Thyroid gland (tissue), 4 donors: ENCODE measurements around the gene UBA3. TPM values are rescaled to one million over a fixed set of nuclear protein-coding genes. Genes with fewer than 3 reads are reported as not detected.
A peak's percentile ranks its signal among the peaks of the same experiment; 100 is the strongest.

Experiments used
- DNase-seq, 2 donors: peaks; one replicate each; pipeline ENCODE4 v3.0.0-alpha.2; 2019
- H3K27ac ChIP-seq, 3 donors: fragments of 200-600 bp; sonication (generic); 1 replicate in 2 of 3; 2 replicates in 1 of 3; pipeline ENCODE4 v1.5.1; 2016 to 2019; ENCODE audit warnings: mild to moderate bottlenecking in 1 of 3, moderate library complexity in 1 of 3
- H3K27me3 ChIP-seq: fragments of 200-600 bp; sonication (generic); one replicate; pipeline ENCODE4 v1.5.1; 2019
- H3K36me3 ChIP-seq, 2 donors: fragments of 200-600 bp; sonication (generic); one replicate each; pipeline ENCODE4 v1.5.1; 2016 to 2019
- H3K4me1 ChIP-seq, 2 donors: fragments of 200-600 bp; sonication (generic); one replicate each; pipeline ENCODE4 v1.5.1; 2017 to 2019
- H3K4me3 ChIP-seq, 3 donors: fragments of 200-600 bp; sonication (generic); replicated peaks in 1 of 3; 1 replicate in 2 of 3; 2 replicates in 1 of 3; pipeline ENCODE4 v1.5.1; 2016; ENCODE audit warnings: mild to moderate bottlenecking in 1 of 3
- H3K9me3 ChIP-seq: fragments of 200-600 bp; sonication (generic); one replicate; pipeline ENCODE4 v1.5.1; 2017
- CTCF ChIP-seq, 6 experiments: fragments of 200-600 bp in 3 of 6; fragments of 450-650 bp in 3 of 6; sonication (generic) in 3 of 6; IDR thresholded peaks; one replicate each; pipeline ENCODE4 v1.5.1; 2016 to 2019; ENCODE audit warnings: antibody characterized with exemption in 6 of 6, mild to moderate bottlenecking in 2 of 6, inconsistent platforms in 1 of 6, moderate library complexity in 1 of 6
- POLR2A ChIP-seq, 2 donors: fragments of 450-650 bp; IDR thresholded peaks; one replicate each; pipeline ENCODE4 v1.6.1; 2017; ENCODE audit warnings: antibody characterized with exemption in 2 of 2, mild to moderate bottlenecking in 2 of 2, moderate library complexity in 1 of 2
- WGBS, 2 donors: methylation state at CpG; one replicate each; pipeline ENCODE4 v1.1.5; 2017; 5-methylcytosine and 5-hydroxymethylcytosine counted together
- intact Hi-C: fragments of 100-400 bp; cut with DNase I; formaldehyde crosslinking; loops from one replicate; pipeline ENCODE4 v1.15.1; 2023
- total RNA-seq, 4 donors: library from RNA; depleted of rRNA; stranded (reverse); fragments of >200 nt; gene quantifications; one replicate each; pipeline ENCODE4 v1.2.3, GENCODE V29; 2016

The UBA3 gene
- total RNA-seq, 4 donors from 2014 or later = 57.4 to 77.9 (median 64.3) TPM

- TF ChIP-seq CTCF (IDR thresholded peaks at IDR 0.05) (no peak), POLR2A (IDR thresholded peaks at IDR 0.05) (no peak)
- no peak for DNase-seq
- H3K4me1 ChIP-seq = peaks cover 57 to 84% of the 10 kb centered on the region in 2 donors
- H3K4me3 ChIP-seq = no peak overlapping the region
- H3K9me3 ChIP-seq = no peaks in the 10 kb centered on the region
- no peaks in the 10 kb centered on the region for H3K36me3 ChIP-seq
- WGBS, 2 donors = 58 to 72% methylated on average over 2 of the region's 2 CpGs
- H3K27me3 ChIP-seq = no peaks in the 10 kb centered on the region
- intact Hi-C loops = no loop called here
- H3K27ac ChIP-seq = no peak overlapping the region
Measured at GRCh38 chr3:69088063-69088462, 7.9 kb upstream of the UBA3 start.

GRCh38 chr3:69087030-69087791 lies 7.0 kb upstream of the UBA3 start:
- peak overlapping the region in 1 of 3 donors; percentile 82 for H3K4me3 ChIP-seq
- WGBS, 2 donors = 95 to 96% methylated on average over 3 of the region's 3 CpGs
- no peaks in the 10 kb centered on the region for H3K36me3 ChIP-seq
- intact Hi-C loops = no loop called here
- TF ChIP-seq POLR2A (IDR thresholded peaks at IDR 0.05) = no peak
- TF ChIP-seq CTCF (IDR thresholded peaks at IDR 0.05) = no peak
- no peaks in the 10 kb centered on the region for H3K27me3 ChIP-seq
- peak overlapping the region; percentile 80 to 95 (median 94) for H3K27ac ChIP-seq
- H3K4me1 ChIP-seq = peaks cover 52 to 84% of the 10 kb centered on the region in 2 donors
- no peaks in the 10 kb centered on the region for H3K9me3 ChIP-seq
- DNase-seq = no peak

GRCh38 chr3:69085833-69086722 lies 5.9 kb upstream of the UBA3 start:
- peak in 1 of 2 donors; percentile 34 for TF ChIP-seq POLR2A (IDR thresholded peaks at IDR 0.05)
- TF ChIP-seq CTCF (IDR thresholded peaks at IDR 0.05) = no peak

GRCh38 chr3:69085168-69085832 lies 5.1 kb upstream of the UBA3 start:
- peaks cover 44 to 78% of the 10 kb centered on the region in 2 donors for H3K4me1 ChIP-seq
- DNase-seq = peak; percentile 21 to 34
- no peaks in the 10 kb centered on the region for H3K9me3 ChIP-seq
- no peaks in the 10 kb centered on the region for H3K36me3 ChIP-seq
- 0 to 1% methylated on average over 20 to 22 of the region's 26 CpGs for WGBS, 2 donors
- TF ChIP-seq POLR2A (IDR thresholded peaks at IDR 0.05) (no peak), CTCF (IDR thresholded peaks at IDR 0.05) (no peak)
- H3K27ac ChIP-seq = peak overlapping the region; percentile 80 to 95 (median 94)
- H3K4me3 ChIP-seq = peak overlapping the region; percentile 71 to 88 (median 82)
- H3K27me3 ChIP-seq = no peaks in the 10 kb centered on the region
- intact Hi-C loops = no loop called here

More at GRCh38 chr3:69085833-69086722, 5.9 kb upstream of the UBA3 start:
- Histone ChIP-seq H3K4me1 (peaks cover 42 to 78% of the 10 kb centered on the region in 2 donors), H3K9me3 (no peaks in the 10 kb centered on the region), H3K4me3 (peak overlapping the region; percentile 71 to 88 (median 82)), H3K27me3 (no peaks in the 10 kb centered on the region), H3K36me3 (no peaks in the 10 kb centered on the region), H3K27ac (peak overlapping the region; percentile 80 to 95 (median 94))
- 4 to 10% methylated on average over 8 of the region's 8 CpGs for WGBS, 2 donors
- intact Hi-C loops = no loop called here
- peak; percentile 80 to 83 for DNase-seq
